NOMO-1 (cell line): ENCODE measurements around the gene ENPP3.

Experiments
- DNase-seq, 2 experiments: peaks; one replicate each; lab custom pipeline; 2025; ENCODE audit not compliant: unreplicated experiment in 2 of 2; lab: John Stamatoyannopoulos, UW

The ENPP3 gene

GRCh38 chr6:131642565-131642964 is 5.5 kb downstream of the ENPP3 start:
- DNase-seq: no peak

GRCh38 chr6:131642987-131643611 is 6.0 kb downstream of the ENPP3 start:
- no peak for DNase-seq

GRCh38 chr6:131643855-131644460 is 6.9 kb downstream of the ENPP3 start:
- DNase-seq: no peak

- DNase-seq: no peak
Measured at GRCh38 chr6:131644921-131645320, 7.8 kb downstream of the ENPP3 start.

GRCh38 chr6:131645846-131646245 is 8.7 kb downstream of the ENPP3 start:
- no peak for DNase-seq

- DNase-seq: no peak
Measured at GRCh38 chr6:131646249-131646670, 9.2 kb downstream of the ENPP3 start.

GRCh38 chr6:131651782-131652181 is 14.7 kb downstream of the ENPP3 start:
- no peak for DNase-seq

- no peak for DNase-seq
Measured at GRCh38 chr6:131652472-131652871, 15.4 kb downstream of the ENPP3 start.

- DNase-seq: no peak
Measured at GRCh38 chr6:131654326-131654725, 17.2 kb downstream of the ENPP3 start.

GRCh38 chr6:131655387-131655786 is 18.3 kb downstream of the ENPP3 start:
- no peak for DNase-seq

- no peak for DNase-seq
Measured at GRCh38 chr6:131655951-131656350, 18.8 kb downstream of the ENPP3 start.

GRCh38 chr6:131656667-131657066 is 19.6 kb downstream of the ENPP3 start:
- DNase-seq: no peak

- no peak for DNase-seq
Measured at GRCh38 chr6:131657222-131657621, 20.1 kb downstream of the ENPP3 start.

GRCh38 chr6:131657630-131658111 is 20.6 kb downstream of the ENPP3 start:
- no peak for DNase-seq

GRCh38 chr6:131658287-131658686 is 21.2 kb downstream of the ENPP3 start:
- DNase-seq: no peak

GRCh38 chr6:131660195-131660594 is 23.1 kb downstream of the ENPP3 start:
- peak; percentile 16 to 57 for DNase-seq

GRCh38 chr6:131663578-131664165 is 26.6 kb downstream of the ENPP3 start:
- no peak for DNase-seq

- DNase-seq: no peak
Measured at GRCh38 chr6:131669891-131670290, 32.8 kb downstream of the ENPP3 start.

GRCh38 chr6:131673184-131673583 is 36.1 kb downstream of the ENPP3 start:
- DNase-seq: no peak

GRCh38 chr6:131678442-131678841 is 41.3 kb downstream of the ENPP3 start:
- DNase-seq: no peak

GRCh38 chr6:131680868-131681267 is 43.8 kb downstream of the ENPP3 start:
- no peak for DNase-seq

GRCh38 chr6:131681585-131681984 is 44.5 kb downstream of the ENPP3 start:
- DNase-seq: no peak
